Ovary (tissue), 9 donors: Measurements from ENCODE around the gene GPER1. TPM values are rescaled to one million over a fixed set of nuclear protein-coding genes. Genes with fewer than 3 reads are reported as not detected.

Experiments used
- DNase-seq, 5 donors: peaks; one replicate each; pipeline ENCODE4 v3.0.0-alpha.2; 2019 to 2020
- H3K27ac ChIP-seq, 2 donors: fragments of 200-600 bp; one replicate each; pipeline versions ENCODE4 v1.5.1 to v1.8.0; 2019 to 2022
- H3K27me3 ChIP-seq: fragments of 200-600 bp; one replicate; pipeline ENCODE4 v1.8.0; 2022
- H3K36me3 ChIP-seq: fragments of 200-600 bp; sonication (generic); one replicate; pipeline ENCODE4 v1.5.1; 2019
- H3K4me1 ChIP-seq: one replicate; pipeline ENCODE4 v1.8.1; 2013; ENCODE audit warnings: mild to moderate bottlenecking, moderate library complexity; ENCODE audit not compliant: insufficient read depth
- H3K4me3 ChIP-seq: fragments of 200-600 bp; sonication (generic); one replicate; pipeline ENCODE4 v1.5.1; 2017
- H3K9me3 ChIP-seq, 2 donors: fragments of 200-600 bp in 1 of 2; sonication (generic) in 1 of 2; one replicate each; pipeline versions ENCODE4 v1.5.1 to v1.8.1; 2013 to 2019; ENCODE audit warnings: mild to moderate bottlenecking in 1 of 2, moderate library complexity in 1 of 2
- EP300 ChIP-seq: sonication (generic); formaldehyde crosslinking; IDR thresholded peaks from one replicate; pipeline ENCODE4 v1.6.1; 2017; ENCODE audit warnings: antibody characterized with exemption
- POLR2A ChIP-seq: fragments of 450-650 bp; IDR thresholded peaks from one replicate; pipeline ENCODE4 v1.6.1; 2017; ENCODE audit warnings: antibody characterized with exemption, mild to moderate bottlenecking, moderate library complexity
- WGBS, 3 donors: extraction: QIAGEN DNeasy Blood & Tissue Kit in 1 of 3; methylation state at CpG; one replicate each; pipeline versions ENCODE4 v1.1.5 to v1.1.7; 2013 to 2017; 5-methylcytosine and 5-hydroxymethylcytosine counted together
- intact Hi-C, 4 donors: fragments of 100-400 bp; cut with DNase I; formaldehyde crosslinking; loops; one replicate each; pipeline versions ENCODE4 v1.11.0 to v1.15.1; 2022 to 2023
- polyA plus RNA-seq, 2 donors: library from polyadenylated mRNA; stranded (reverse); fragments of 200-250 nt in 1 of 2; fragments of 350-450 nt in 1 of 2; fragmentation: Illumina TruSeq in 1 of 2; extraction: RNeasy Lipid Tissue Mini Kit (QIAGEN cat#74804) in 1 of 2; gene quantifications; one replicate each; pipeline ENCODE4 v1.2.3, GENCODE V29; 2013 to 2014
- total RNA-seq, 7 donors: library from RNA; depleted of rRNA in 2 of 7; stranded (reverse); fragments of >200 nt in 2 of 7; fragmentation: NEBNext Ultra II Directional in 3 of 7; extraction: Animal tissue kit (Norgen Biotek cat#: 25700) in 3 of 7; gene quantifications; one replicate each; pipeline versions ENCODE4 v1.1.0 to v1.2.4, GENCODE V29; 2016 to 2023
- TF ChIP-seq, protein P1 (sequence below), 3 donors: fragments of 450-650 bp in 2 of 3; fragments of 200-600 bp in 1 of 3; IDR thresholded peaks; one replicate each; pipeline versions ENCODE4 v1.5.1 to v1.8.0; 2016 to 2022; ENCODE audit warnings: antibody characterized with exemption in 3 of 3, mild to moderate bottlenecking in 1 of 3
- donor health status: DM: no; HTN: no; CAD: no; lungs with moderate emphysema.
- donor health status: DM: no; HTN: no; CAD: no.
- donor health status: Bipolar disorder and iron deficiency.
- donor health status: DM: yes; HTN: yes; CAD: no.
- donor health status: DM: no; HTN: no; CAD: no.
- donor health status: DM: yes; HTN: yes; CAD: no.

GPER1 gene
- total and polyA plus RNA-seq, 9 donors: 0.48 to 7.5 (median 2.9) TPM

DNA sequence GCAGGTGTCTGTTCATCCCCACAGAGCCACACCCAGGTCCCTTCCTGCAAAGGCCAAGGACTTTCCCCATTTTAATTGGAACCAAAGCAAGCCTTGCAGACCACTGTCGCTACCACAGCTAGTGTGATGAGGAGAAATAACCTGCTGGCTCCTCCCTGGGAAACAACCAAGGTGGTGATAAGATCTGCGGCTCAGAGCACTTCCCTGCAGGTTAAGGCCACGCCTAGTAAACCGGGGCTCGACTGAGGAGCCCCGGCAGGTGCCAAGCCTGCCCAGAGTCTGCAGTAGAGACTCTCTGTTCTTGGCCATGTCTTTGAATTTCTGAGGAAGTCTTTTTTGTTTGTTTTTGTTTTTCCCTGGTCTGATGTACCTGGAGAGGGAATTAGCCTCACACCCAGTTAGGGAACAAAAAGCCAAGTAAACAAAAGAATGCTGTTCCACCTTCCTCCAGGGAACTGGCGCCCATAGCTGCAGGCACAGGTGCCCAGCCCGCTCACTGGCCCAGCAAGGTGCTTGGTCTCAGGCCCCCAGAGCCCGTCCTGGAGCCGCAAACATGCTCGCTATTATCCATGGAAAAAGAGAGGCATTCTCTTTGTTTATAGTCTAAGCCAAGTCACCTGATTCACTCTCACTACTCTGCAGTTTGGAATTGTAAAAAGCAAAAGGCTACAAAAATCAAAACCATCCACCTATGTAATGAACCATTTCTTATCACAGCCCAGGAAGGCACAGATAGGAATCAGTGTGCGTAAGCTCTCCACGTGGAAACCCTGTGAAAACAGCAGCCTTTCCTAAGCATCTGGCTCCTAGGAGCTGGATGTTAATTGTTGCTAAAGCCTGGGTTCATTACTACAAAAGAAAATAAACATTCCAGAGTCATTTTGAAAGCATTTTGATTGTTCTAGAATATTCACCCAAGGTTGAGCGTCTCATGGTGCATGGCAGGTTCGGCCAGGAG lies 40.9 kb upstream of the GPER1 start:
- Histone ChIP-seq H3K27me3 (no peaks in the 10 kb centered on the region), H3K27ac (no peak overlapping the region), H3K4me1 (peaks cover 15% of the 10 kb centered on the region), H3K36me3 (no peaks in the 10 kb centered on the region), H3K9me3 (no peaks in the 10 kb centered on the region), H3K4me3 (no peak overlapping the region)
- WGBS, 3 donors: 83 to 89% (median 85%) methylated on average over 15 of the region's 15 CpGs
- intact Hi-C loops: no loop called here
- TF ChIP-seq EP300 (no peak), POLR2A (no peak)
- TF ChIP-seq, protein P1, sequence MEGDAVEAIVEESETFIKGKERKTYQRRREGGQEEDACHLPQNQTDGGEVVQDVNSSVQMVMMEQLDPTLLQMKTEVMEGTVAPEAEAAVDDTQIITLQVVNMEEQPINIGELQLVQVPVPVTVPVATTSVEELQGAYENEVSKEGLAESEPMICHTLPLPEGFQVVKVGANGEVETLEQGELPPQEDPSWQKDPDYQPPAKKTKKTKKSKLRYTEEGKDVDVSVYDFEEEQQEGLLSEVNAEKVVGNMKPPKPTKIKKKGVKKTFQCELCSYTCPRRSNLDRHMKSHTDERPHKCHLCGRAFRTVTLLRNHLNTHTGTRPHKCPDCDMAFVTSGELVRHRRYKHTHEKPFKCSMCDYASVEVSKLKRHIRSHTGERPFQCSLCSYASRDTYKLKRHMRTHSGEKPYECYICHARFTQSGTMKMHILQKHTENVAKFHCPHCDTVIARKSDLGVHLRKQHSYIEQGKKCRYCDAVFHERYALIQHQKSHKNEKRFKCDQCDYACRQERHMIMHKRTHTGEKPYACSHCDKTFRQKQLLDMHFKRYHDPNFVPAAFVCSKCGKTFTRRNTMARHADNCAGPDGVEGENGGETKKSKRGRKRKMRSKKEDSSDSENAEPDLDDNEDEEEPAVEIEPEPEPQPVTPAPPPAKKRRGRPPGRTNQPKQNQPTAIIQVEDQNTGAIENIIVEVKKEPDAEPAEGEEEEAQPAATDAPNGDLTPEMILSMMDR (IDR thresholded peaks at IDR 0.05): no peak
- DNase-seq: peak in 1 of 5 donors; percentile 21

GRCh38 chr7:1049006-1049741 lies 38.7 kb upstream of the GPER1 start:
- Histone ChIP-seq H3K27me3 (no peaks in the 10 kb centered on the region), H3K36me3 (no peaks in the 10 kb centered on the region), H3K4me3 (no peak overlapping the region), H3K27ac (no peak overlapping the region), H3K9me3 (no peaks in the 10 kb centered on the region), H3K4me1 (peaks cover 18% of the 10 kb centered on the region)
- TF ChIP-seq, protein P1 (IDR thresholded peaks at IDR 0.05): no peak
- no peak for TF ChIP-seq POLR2A
- TF ChIP-seq EP300: no peak
- intact Hi-C loops: no loop called here
- no peak for DNase-seq
- WGBS, 3 donors: 84 to 93% (median 88%) methylated on average over 23 of the region's 23 CpGs

- intact Hi-C loops: no loop called here
- peaks cover 20% of the 10 kb centered on the region for H3K4me1 ChIP-seq
- DNase-seq: no peak
- no peak overlapping the region for H3K27ac ChIP-seq
- no peak overlapping the region for H3K4me3 ChIP-seq
- H3K27me3 ChIP-seq: no peaks in the 10 kb centered on the region
- H3K9me3 ChIP-seq: no peaks in the 10 kb centered on the region
- 84 to 91% (median 88%) methylated on average over 8 of the region's 8 CpGs for WGBS, 3 donors
- no peaks in the 10 kb centered on the region for H3K36me3 ChIP-seq
- TF ChIP-seq POLR2A (no peak), EP300 (no peak)
- TF ChIP-seq, protein P1 (IDR thresholded peaks at IDR 0.05): no peak
These were observed 38.1 kb upstream of the GPER1 start for GRCh38 chr7:1049801-1050200.

GRCh38 chr7:1050254-1050906 lies 37.5 kb upstream of the GPER1 start:
- DNase-seq: no peak
- Histone ChIP-seq H3K9me3 (no peaks in the 10 kb centered on the region), H3K4me3 (no peak overlapping the region), H3K27me3 (no peaks in the 10 kb centered on the region), H3K4me1 (peaks cover 17% of the 10 kb centered on the region), H3K36me3 (no peaks in the 10 kb centered on the region), H3K27ac (no peak overlapping the region)
- TF ChIP-seq EP300 (no peak), POLR2A (no peak)
- TF ChIP-seq, protein P1 (IDR thresholded peaks at IDR 0.05): no peak
- intact Hi-C loops: no loop called here
- WGBS, 3 donors: 92 to 97% (median 95%) methylated on average over 30 of the region's 30 CpGs
